Dendritic cell treated with granulocyte-macrophage colony-stimulating factor and Interleukin-4, amounts not matched to agents 40 ng/mL and 50 ng/mL, for 4 days (primary cell): Measurements from ENCODE around the gene TAF1B.
"Not testable (repeated sequence)": the region's sequence is repeated elsewhere in the genome, so short reads cannot be mapped to it uniquely, and the experiment has no call there.

Experiments used
- H3K27ac Mint-ChIP-seq: one replicate; pipeline ENCODE4 v1.8.0; 2022; ENCODE audit warnings: mild to moderate bottlenecking, mixed read lengths
- H3K27me3 Mint-ChIP-seq: one replicate; pipeline ENCODE4 v1.8.0; 2022; ENCODE audit warnings: mild to moderate bottlenecking, mixed read lengths
- H3K36me3 Mint-ChIP-seq: one replicate; pipeline ENCODE4 v1.8.0; 2022; ENCODE audit warnings: low read depth, mixed read lengths
- H3K4me1 Mint-ChIP-seq: one replicate; pipeline ENCODE4 v1.8.0; 2022; ENCODE audit warnings: low read depth, mixed read lengths
- H3K4me3 Mint-ChIP-seq: one replicate; pipeline ENCODE4 v1.8.0; 2022; ENCODE audit warnings: mild to moderate bottlenecking, moderate library complexity, mixed read lengths
- H3K9me3 Mint-ChIP-seq: one replicate; pipeline ENCODE4 v1.8.0; 2022; ENCODE audit warnings: mixed read lengths
- intact Hi-C: fragments of 100-400 bp; cut with micrococcal nuclease; formaldehyde crosslinking; loops from one replicate; pipeline ENCODE4 v1.15.0; 2022

Gene TAF1B

DNA sequence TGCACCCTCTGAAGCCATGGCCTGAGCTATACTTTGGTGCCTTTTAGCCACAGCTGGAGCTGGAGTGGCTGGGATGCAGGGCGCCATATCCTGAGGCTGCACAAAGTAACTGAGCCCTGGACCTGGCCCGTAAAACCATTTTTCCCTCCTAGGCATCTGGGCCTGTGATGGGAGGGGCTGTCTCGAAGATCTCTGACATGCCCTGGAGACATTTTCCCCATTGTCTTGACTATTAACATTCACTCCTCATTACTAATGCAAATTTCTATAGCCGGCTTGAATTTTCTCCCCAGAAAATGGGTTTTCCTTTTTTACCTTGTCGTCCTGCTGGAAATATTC is 15.4 kb downstream of the TAF1B start:
- Mint-ChIP-seq H3K4me1 (peaks cover 5% of the 10 kb centered on the region), H3K36me3 (peaks cover 86% of the 10 kb centered on the region), H3K9me3 (peaks cover 71% of the 10 kb centered on the region), H3K27me3 (no peaks in the 10 kb centered on the region), H3K4me3 (no peak overlapping the region), H3K27ac (no peak overlapping the region)
- intact Hi-C loops, result no loop called here

DNA sequence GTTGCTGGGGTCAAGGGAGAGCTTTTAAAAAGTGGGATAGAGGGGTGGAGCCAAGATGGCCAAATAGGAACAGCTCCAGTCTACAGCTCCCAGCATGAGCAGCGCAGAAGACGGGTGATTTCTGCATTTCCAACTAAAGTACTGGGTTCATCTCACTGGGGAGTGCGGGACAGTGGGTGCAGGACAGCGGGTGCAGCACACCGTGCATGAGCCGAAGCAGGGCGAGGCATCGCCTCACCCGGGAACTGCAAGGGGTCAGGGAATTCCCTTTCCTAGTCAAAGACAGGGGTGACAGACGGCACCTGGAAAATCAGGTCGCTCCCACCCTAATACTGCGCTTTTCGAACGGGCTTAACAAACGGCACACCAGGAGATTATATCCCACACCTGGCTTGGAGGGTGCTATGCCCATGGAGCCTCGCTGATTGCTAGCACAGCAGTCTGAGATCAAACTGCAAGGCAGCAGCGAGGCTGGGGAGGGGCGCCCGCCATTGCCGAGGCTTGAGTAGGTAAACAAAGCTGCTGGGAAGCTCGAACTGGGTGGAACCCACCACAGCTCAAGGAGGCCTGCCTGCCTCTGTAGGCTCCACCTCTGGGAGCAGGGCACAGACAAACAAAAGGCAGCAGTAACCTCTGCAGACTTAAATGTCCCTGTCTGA is 17.8 kb downstream of the TAF1B start:
- H3K4me1 Mint-ChIP-seq, H3K4me3 Mint-ChIP-seq, H3K27me3 Mint-ChIP-seq, intact Hi-C loops, H3K27ac Mint-ChIP-seq: not testable (repeated sequence)
- H3K36me3 Mint-ChIP-seq, result peaks cover 62% of the 10 kb centered on the region
- H3K9me3 Mint-ChIP-seq, result peaks cover 73% of the 10 kb centered on the region

GRCh38 chr2:9867881-9868280 is 24.6 kb downstream of the TAF1B start:
- Mint-ChIP-seq H3K9me3 (peaks cover 10% of the 10 kb centered on the region), H3K4me1 (no peaks in the 10 kb centered on the region), H3K4me3 (no peak overlapping the region), H3K27ac (no peak overlapping the region), H3K27me3 (no peaks in the 10 kb centered on the region), H3K36me3 (peaks cover 27% of the 10 kb centered on the region)
- intact Hi-C loops, result no loop called here

- no peaks in the 10 kb centered on the region for H3K4me1 Mint-ChIP-seq
- H3K9me3 Mint-ChIP-seq, result no peaks in the 10 kb centered on the region
- H3K27ac Mint-ChIP-seq, result no peak overlapping the region
- no peaks in the 10 kb centered on the region for H3K27me3 Mint-ChIP-seq
- H3K36me3 Mint-ChIP-seq, result peaks cover 71% of the 10 kb centered on the region
- intact Hi-C loops, result no loop called here
- no peak overlapping the region for H3K4me3 Mint-ChIP-seq
These were observed 30.1 kb downstream of the TAF1B start for GRCh38 chr2:9873337-9873736.

- no peaks in the 10 kb centered on the region for H3K27me3 Mint-ChIP-seq
- peaks cover 67% of the 10 kb centered on the region for H3K36me3 Mint-ChIP-seq
- H3K4me3 Mint-ChIP-seq, result no peak overlapping the region
- no peak overlapping the region for H3K27ac Mint-ChIP-seq
- H3K4me1 Mint-ChIP-seq, result no peaks in the 10 kb centered on the region
- intact Hi-C loops, result no loop called here
- no peaks in the 10 kb centered on the region for H3K9me3 Mint-ChIP-seq
These were observed 33.8 kb downstream of the TAF1B start for GRCh38 chr2:9877026-9877425.

- Mint-ChIP-seq H3K4me3 (no peak overlapping the region), H3K36me3 (peaks cover 66% of the 10 kb centered on the region), H3K27me3 (no peaks in the 10 kb centered on the region), H3K9me3 (no peaks in the 10 kb centered on the region), H3K27ac (no peak overlapping the region), H3K4me1 (no peaks in the 10 kb centered on the region)
- intact Hi-C loops, result no loop called here
These were observed 34.5 kb downstream of the TAF1B start for GRCh38 chr2:9877726-9878125.

- Mint-ChIP-seq H3K9me3 (no peaks in the 10 kb centered on the region), H3K36me3 (peaks cover 66% of the 10 kb centered on the region), H3K27me3 (no peaks in the 10 kb centered on the region), H3K27ac (no peak overlapping the region), H3K4me1 (no peaks in the 10 kb centered on the region), H3K4me3 (no peak overlapping the region)
- intact Hi-C loops, result no loop called here
These were observed 36.4 kb downstream of the TAF1B start for GRCh38 chr2:9879455-9880194.

GRCh38 chr2:9883897-9884296 is 40.6 kb downstream of the TAF1B start:
- Mint-ChIP-seq H3K27ac (no peak overlapping the region), H3K4me3 (no peak overlapping the region), H3K4me1 (no peaks in the 10 kb centered on the region), H3K27me3 (no peaks in the 10 kb centered on the region), H3K9me3 (peaks cover 12% of the 10 kb centered on the region), H3K36me3 (peaks cover 57% of the 10 kb centered on the region)
- intact Hi-C loops, result no loop called here

DNA sequence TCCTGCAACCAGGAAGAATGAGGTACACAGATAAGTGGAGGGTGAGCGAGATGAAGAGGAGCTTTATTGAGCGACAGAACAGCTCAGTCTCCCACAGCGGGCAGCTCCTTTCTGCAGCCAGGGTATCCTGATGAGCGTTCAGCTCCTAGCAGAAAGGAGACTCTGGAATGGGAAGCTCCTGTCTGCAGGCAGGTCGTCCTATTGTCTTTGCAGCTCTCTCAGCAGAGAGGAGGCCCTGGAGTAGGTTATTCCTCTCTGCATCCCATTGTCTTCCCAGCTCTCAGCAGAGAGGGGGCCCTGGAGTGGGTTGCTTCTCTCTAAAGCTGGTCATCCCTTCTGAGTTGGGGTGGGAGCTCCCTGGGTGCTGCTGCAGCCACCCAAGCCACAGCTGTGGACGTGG is 41.2 kb downstream of the TAF1B start:
- intact Hi-C loops, result no loop called here
- peaks cover 4% of the 10 kb centered on the region for H3K4me1 Mint-ChIP-seq
- peaks cover 12% of the 10 kb centered on the region for H3K9me3 Mint-ChIP-seq

DNA sequence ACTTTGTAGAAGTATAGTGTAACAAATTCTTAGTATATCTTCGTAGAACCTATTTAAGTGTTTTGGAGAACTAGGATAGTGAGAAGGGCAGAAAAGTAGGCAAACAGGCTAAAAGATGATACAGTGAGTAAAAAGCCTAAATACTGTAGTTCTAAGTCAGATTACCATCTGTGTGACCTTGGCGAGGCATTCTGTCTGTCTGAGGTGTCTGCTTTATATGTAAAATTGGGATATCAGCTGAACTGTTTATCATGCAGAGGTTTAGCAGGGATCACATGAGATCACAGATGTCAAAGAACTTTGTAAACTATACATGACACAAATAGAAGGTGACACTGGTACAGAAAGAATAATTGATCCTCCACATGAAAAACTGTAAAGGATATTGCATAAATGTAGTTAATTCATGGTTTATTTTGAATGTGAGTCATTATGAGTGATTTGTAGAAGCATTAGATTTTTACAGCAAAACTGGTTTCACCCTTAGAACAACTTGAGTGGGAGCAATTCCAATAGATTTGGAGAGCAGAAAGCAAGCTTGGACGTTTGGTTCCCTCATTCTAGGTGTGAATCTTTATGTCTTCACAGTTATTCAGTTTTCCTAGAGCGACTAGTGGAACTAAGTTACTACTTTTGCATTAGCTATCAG is 41.9 kb downstream of the TAF1B start:
- H3K27ac Mint-ChIP-seq, result no peak overlapping the region
- H3K4me1 Mint-ChIP-seq, result peaks cover 11% of the 10 kb centered on the region
- intact Hi-C loops, result no loop called here
- H3K9me3 Mint-ChIP-seq, result peaks cover 12% of the 10 kb centered on the region
- H3K4me3 Mint-ChIP-seq, result no peak overlapping the region
- H3K36me3 Mint-ChIP-seq, result peaks cover 46% of the 10 kb centered on the region
- H3K27me3 Mint-ChIP-seq, result no peaks in the 10 kb centered on the region

More for the DNA sequence above, 41.2 kb downstream of the TAF1B start:
- Mint-ChIP-seq H3K27me3 (no peaks in the 10 kb centered on the region), H3K27ac (no peak overlapping the region), H3K36me3 (peaks cover 53% of the 10 kb centered on the region), H3K4me3 (no peak overlapping the region)

GRCh38 chr2:9887513-9887912 is 44.2 kb downstream of the TAF1B start:
- peaks cover 12% of the 10 kb centered on the region for H3K4me1 Mint-ChIP-seq
- H3K27me3 Mint-ChIP-seq, result no peaks in the 10 kb centered on the region
- intact Hi-C loops, result no loop called here
- H3K27ac Mint-ChIP-seq, result no peak overlapping the region
- H3K36me3 Mint-ChIP-seq, result peaks cover 47% of the 10 kb centered on the region
- peaks cover 12% of the 10 kb centered on the region for H3K9me3 Mint-ChIP-seq
- no peak overlapping the region for H3K4me3 Mint-ChIP-seq

DNA sequence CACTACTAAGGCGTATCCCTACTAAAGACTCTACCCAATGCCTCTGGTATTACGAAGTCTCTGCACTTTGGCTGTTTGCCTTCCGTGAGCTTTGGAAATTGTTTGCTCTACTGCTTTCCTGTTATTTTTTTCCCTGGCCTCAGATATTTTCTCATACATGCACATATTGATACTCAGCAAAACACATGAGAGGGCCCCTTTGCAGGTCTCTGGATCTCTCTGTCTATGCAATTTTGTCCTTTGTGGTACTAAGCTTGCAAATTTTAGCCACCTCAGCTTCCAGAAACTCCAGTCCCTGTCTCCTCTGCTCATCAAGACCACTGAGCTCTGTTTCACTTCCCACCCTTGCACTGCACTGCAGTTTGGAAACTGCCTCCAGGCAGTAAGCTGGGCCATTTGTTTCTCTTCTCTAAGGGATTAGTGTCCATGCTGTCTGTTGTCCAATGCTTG is 46.6 kb downstream of the TAF1B start:
- Mint-ChIP-seq H3K4me3 (no peak overlapping the region), H3K36me3 (peaks cover 32% of the 10 kb centered on the region), H3K9me3 (peaks cover 12% of the 10 kb centered on the region), H3K4me1 (peaks cover 12% of the 10 kb centered on the region), H3K27me3 (no peaks in the 10 kb centered on the region), H3K27ac (peak overlapping the region; percentile 11)
- intact Hi-C loops, result no loop called here

DNA sequence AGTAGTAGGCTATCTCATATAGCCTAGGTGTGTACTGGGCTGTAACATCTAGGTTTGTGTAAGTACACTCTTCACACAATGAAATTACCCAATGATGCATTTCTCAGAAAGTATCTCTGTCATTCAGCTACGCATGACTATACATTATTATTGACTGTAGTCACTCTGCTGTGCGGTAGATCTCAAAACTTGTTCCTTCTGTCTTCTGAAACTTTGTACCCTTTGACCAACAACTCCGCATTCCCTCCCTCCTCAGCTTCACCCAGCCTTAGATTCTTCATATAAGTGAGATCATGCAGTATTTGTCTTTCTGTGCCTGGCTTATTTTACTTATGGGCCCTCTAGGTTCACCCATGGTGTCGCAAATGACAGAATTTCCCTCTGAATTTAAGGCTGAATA is 49.0 kb downstream of the TAF1B start:
- Mint-ChIP-seq H3K27ac (no peak overlapping the region), H3K36me3 (peaks cover 23% of the 10 kb centered on the region), H3K4me1 (peaks cover 21% of the 10 kb centered on the region), H3K27me3 (no peaks in the 10 kb centered on the region), H3K4me3 (no peak overlapping the region), H3K9me3 (peaks cover 8% of the 10 kb centered on the region)
- intact Hi-C loops, result no loop called here
